Measurements from ENCODE around the gene LCLAT1.
A peak's percentile ranks its signal among the peaks of the same experiment; 100 is the strongest.

Gene LCLAT1

DNA sequence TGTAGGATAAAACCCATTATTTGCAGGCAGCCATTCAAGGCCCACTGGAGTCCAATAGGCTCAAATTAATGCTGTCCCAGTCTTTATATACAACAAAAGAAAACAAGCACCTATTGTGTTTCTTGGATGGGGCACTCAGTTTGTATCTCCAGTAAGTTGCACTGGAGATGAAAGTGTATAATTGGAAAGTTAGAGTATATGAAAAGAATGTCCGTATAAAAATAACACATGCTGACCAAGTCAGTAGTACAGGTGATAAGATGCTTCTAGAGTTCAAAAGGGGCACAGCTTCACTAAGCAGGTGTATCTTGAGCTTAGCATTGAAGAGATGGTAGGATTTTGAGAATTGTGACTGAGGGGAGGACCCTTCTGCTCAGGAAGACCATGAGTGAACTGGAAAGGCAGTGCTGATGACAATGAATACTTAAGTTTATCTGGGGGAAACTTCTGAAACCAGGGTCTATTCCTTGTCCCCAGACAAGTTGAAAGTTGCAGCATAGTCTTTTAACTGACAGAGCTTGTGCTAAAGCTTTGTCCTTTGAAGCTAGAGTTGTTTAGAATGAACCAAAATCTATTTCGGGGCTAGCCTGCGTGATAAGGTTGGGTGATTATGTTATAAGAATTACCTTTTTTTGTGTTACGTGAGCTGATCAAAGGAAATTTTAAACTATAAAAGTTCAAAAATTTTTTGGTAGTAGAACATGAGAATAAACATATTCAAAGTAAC, 15.2 kb downstream of the LCLAT1 start:
- TF ChIP-seq, protein P1, sequence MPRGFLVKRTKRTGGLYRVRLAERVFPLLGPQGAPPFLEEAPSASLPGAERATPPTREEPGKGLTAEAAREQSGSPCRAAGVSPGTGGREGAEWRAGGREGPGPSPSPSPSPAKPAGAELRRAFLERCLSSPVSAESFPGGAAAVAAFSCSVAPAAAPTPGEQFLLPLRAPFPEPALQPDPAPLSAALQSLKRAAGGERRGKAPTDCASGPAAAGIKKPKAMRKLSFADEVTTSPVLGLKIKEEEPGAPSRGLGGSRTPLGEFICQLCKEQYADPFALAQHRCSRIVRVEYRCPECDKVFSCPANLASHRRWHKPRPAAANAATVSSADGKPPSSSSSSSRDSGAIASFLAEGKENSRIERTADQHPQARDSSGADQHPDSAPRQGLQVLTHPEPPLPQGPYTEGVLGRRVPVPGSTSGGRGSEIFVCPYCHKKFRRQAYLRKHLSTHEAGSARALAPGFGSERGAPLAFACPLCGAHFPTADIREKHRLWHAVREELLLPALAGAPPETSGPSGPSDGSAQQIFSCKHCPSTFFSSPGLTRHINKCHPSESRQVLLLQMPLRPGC (tag by site-specific recombination; IDR thresholded peaks at IDR 0.05), result no peak
- no peak for TF ChIP-seq ZBTB21 (tag by site-specific recombination; IDR thresholded peaks at IDR 0.05)
- TF ChIP-seq HOXD13 (CRISPR knock-in tag; IDR thresholded peaks at IDR 0.05; ENCODE audit: borderline replicate concordance), result no peak
- TF ChIP-seq ZNF19 (tag by site-specific recombination; IDR thresholded peaks at IDR 0.05; ENCODE audit: low read depth), result no peak
- no peak for TF ChIP-seq ZNF558 (tag by site-specific recombination; IDR thresholded peaks at IDR 0.05)
- TF ChIP-seq ZNF274 (IDR thresholded peaks at IDR 0.05; ENCODE audit: low read length), result no peak
- TF ChIP-seq ZNF274 (tag by site-specific recombination; IDR thresholded peaks at IDR 0.05; ENCODE audit: borderline replicate concordance), result no peak
- TF ChIP-seq, protein P2, sequence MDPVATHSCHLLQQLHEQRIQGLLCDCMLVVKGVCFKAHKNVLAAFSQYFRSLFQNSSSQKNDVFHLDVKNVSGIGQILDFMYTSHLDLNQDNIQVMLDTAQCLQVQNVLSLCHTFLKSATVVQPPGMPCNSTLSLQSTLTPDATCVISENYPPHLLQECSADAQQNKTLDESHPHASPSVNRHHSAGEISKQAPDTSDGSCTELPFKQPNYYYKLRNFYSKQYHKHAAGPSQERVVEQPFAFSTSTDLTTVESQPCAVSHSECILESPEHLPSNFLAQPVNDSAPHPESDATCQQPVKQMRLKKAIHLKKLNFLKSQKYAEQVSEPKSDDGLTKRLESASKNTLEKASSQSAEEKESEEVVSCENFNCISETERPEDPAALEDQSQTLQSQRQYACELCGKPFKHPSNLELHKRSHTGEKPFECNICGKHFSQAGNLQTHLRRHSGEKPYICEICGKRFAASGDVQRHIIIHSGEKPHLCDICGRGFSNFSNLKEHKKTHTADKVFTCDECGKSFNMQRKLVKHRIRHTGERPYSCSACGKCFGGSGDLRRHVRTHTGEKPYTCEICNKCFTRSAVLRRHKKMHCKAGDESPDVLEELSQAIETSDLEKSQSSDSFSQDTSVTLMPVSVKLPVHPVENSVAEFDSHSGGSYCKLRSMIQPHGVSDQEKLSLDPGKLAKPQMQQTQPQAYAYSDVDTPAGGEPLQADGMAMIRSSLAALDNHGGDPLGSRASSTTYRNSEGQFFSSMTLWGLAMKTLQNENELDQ (tag by site-specific recombination; IDR thresholded peaks at IDR 0.05; ENCODE audit: low read depth), result no peak
- CTCF ChIA-PET, result interaction anchor here (0.5 kb wide), 1 partner anchor 253 kb away, joined by 3 read pairs; no protein-coding TSS in a partner anchor
- Histone ChIP-seq H3K4me1 (ENCODE audit: control insufficient read depth, insufficient read depth, low read length) (peaks cover 10% of the 10 kb centered on the region; the same call in 1 of the 2 replicates), H3K4me3 (ENCODE audit: low read depth, low read length) (no peak overlapping the region), H3K27ac (ENCODE audit: extremely low read depth, low read depth, low read length) (no peak overlapping the region), H3K9me3 (ENCODE audit: control insufficient read depth, insufficient read depth, low read depth, low read length) (no peaks in the 10 kb centered on the region), H3K36me3 (ENCODE audit: control insufficient read depth in 2 of 2, insufficient read depth in 1 of 2, low read length in 2 of 2) (no peaks in the 10 kb centered on the region)
- POLR2A ChIA-PET, result no interaction called here

DNA sequence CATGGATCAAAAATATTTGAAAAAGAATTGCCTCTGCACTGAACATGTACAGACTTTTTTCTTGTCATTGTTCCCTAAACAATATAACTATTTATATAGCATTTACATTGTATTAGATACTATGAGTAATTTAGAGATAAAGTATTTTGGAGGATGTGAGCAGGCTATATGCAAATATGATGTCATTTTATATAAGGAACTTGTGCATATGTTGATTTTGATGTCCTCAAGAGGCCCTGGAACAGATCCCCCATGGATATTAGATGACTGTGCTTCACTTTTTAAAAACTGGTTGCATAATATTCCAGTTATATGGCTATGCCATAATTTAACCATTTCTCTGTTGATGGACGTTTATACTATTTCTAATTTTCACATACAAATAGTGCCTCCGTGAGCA, 16.5 kb downstream of the LCLAT1 start:
- Histone ChIP-seq H3K27ac (ENCODE audit: extremely low read depth, low read depth, low read length) (no peak overlapping the region), H3K4me1 (ENCODE audit: control insufficient read depth, insufficient read depth, low read length) (peaks cover 10% of the 10 kb centered on the region; the same call in 1 of the 2 replicates), H3K9me3 (ENCODE audit: control insufficient read depth, insufficient read depth, low read depth, low read length) (no peaks in the 10 kb centered on the region), H3K36me3 (ENCODE audit: control insufficient read depth in 2 of 2, insufficient read depth in 1 of 2, low read length in 2 of 2) (no peaks in the 10 kb centered on the region), H3K4me3 (ENCODE audit: low read depth, low read length) (no peak overlapping the region)
- ChIA-PET POLR2A (no interaction called here), CTCF (no interaction called here)
- TF ChIP-seq SCRT2 (tag by site-specific recombination; IDR thresholded peaks at IDR 0.05), result no peak
- TF ChIP-seq, protein P3, sequence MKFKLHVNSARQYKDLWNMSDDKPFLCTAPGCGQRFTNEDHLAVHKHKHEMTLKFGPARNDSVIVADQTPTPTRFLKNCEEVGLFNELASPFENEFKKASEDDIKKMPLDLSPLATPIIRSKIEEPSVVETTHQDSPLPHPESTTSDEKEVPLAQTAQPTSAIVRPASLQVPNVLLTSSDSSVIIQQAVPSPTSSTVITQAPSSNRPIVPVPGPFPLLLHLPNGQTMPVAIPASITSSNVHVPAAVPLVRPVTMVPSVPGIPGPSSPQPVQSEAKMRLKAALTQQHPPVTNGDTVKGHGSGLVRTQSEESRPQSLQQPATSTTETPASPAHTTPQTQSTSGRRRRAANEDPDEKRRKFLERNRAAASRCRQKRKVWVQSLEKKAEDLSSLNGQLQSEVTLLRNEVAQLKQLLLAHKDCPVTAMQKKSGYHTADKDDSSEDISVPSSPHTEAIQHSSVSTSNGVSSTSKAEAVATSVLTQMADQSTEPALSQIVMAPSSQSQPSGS (tag by site-specific recombination; IDR thresholded peaks at IDR 0.05; ENCODE audit: low read depth), result peak; percentile 38; the same call in 1 of the 2 replicates
- TF ChIP-seq ZNF132 (tag by site-specific recombination; IDR thresholded peaks at IDR 0.05; ENCODE audit: borderline replicate concordance), result no peak
- TF ChIP-seq MZF1 (tag by site-specific recombination; IDR thresholded peaks at IDR 0.05; ENCODE audit: borderline replicate concordance), result 0 out of 2 replicates have a peak, but pooled peaks have one; percentile 22

DNA sequence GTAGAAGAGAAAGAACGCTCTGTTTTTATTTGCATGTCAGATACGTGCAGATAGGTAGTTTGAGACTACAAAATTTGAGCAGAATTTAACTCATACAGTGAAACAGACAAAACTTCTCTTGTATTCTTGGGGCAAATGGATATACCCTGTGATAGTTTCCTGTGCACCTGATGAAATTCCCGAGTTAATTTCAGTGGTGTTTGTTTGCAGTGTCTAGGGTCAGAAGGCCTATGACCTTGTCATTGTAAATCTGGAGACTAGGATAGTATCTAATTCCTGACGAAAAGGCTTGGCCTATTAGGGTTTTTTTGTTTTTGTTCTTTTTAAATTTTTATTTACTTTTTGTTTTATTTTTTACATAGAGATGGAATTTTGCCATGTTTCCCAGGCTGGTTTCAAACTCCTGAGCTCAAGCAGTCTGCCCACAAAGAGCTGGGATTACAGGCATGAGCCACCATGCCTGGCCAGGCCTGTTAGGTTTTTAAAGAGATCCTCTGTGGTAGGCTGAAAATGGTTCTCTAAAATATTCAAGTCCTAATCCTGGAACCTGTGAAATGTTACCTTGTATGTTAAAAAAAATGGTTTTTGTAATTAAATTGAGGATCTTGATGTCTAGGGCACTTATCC, 17.6 kb downstream of the LCLAT1 start:
- ChIA-PET POLR2A (no interaction called here), CTCF (no interaction called here)
- Histone ChIP-seq H3K4me3 (ENCODE audit: low read depth, low read length) (no peak overlapping the region), H3K36me3 (ENCODE audit: control insufficient read depth in 2 of 2, insufficient read depth in 1 of 2, low read length in 2 of 2) (no peaks in the 10 kb centered on the region; a peak in 1 of 3 replicates), H3K4me1 (ENCODE audit: control insufficient read depth, insufficient read depth, low read length) (peaks cover 10% of the 10 kb centered on the region; the same call in 1 of the 2 replicates), H3K9me3 (ENCODE audit: control insufficient read depth, insufficient read depth, low read depth, low read length) (no peaks in the 10 kb centered on the region), H3K27ac (ENCODE audit: extremely low read depth, low read depth, low read length) (no peak overlapping the region)
- TF ChIP-seq, protein P4, sequence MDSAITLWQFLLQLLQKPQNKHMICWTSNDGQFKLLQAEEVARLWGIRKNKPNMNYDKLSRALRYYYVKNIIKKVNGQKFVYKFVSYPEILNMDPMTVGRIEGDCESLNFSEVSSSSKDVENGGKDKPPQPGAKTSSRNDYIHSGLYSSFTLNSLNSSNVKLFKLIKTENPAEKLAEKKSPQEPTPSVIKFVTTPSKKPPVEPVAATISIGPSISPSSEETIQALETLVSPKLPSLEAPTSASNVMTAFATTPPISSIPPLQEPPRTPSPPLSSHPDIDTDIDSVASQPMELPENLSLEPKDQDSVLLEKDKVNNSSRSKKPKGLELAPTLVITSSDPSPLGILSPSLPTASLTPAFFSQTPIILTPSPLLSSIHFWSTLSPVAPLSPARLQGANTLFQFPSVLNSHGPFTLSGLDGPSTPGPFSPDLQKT (IDR thresholded peaks at IDR 0.05; ENCODE audit: borderline replicate concordance, low read depth, low read length), result no peak
- no peak for TF ChIP-seq ZNF514 (tag by site-specific recombination; IDR thresholded peaks at IDR 0.05)
- TF ChIP-seq, protein P5, sequence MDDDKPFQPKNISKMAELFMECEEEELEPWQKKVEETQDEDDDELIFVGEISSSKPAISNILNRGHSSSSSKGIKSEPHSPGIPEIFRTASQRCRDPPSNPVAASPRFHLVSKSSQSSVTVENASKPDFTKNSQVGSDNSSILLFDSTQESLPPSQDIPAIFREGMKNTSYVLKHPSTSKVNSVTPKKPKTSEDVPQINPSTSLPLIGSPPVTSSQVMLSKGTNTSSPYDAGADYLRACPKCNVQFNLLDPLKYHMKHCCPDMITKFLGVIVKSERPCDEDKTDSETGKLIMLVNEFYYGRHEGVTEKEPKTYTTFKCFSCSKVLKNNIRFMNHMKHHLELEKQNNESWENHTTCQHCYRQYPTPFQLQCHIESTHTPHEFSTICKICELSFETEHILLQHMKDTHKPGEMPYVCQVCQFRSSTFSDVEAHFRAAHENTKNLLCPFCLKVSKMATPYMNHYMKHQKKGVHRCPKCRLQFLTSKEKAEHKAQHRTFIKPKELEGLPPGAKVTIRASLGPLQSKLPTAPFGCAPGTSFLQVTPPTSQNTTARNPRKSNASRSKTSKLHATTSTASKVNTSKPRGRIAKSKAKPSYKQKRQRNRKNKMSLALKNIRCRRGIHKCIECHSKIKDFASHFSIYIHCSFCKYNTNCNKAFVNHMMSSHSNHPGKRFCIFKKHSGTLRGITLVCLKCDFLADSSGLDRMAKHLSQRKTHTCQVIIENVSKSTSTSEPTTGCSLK (tag by site-specific recombination; IDR thresholded peaks at IDR 0.05), result no peak
- TF ChIP-seq, protein P6, sequence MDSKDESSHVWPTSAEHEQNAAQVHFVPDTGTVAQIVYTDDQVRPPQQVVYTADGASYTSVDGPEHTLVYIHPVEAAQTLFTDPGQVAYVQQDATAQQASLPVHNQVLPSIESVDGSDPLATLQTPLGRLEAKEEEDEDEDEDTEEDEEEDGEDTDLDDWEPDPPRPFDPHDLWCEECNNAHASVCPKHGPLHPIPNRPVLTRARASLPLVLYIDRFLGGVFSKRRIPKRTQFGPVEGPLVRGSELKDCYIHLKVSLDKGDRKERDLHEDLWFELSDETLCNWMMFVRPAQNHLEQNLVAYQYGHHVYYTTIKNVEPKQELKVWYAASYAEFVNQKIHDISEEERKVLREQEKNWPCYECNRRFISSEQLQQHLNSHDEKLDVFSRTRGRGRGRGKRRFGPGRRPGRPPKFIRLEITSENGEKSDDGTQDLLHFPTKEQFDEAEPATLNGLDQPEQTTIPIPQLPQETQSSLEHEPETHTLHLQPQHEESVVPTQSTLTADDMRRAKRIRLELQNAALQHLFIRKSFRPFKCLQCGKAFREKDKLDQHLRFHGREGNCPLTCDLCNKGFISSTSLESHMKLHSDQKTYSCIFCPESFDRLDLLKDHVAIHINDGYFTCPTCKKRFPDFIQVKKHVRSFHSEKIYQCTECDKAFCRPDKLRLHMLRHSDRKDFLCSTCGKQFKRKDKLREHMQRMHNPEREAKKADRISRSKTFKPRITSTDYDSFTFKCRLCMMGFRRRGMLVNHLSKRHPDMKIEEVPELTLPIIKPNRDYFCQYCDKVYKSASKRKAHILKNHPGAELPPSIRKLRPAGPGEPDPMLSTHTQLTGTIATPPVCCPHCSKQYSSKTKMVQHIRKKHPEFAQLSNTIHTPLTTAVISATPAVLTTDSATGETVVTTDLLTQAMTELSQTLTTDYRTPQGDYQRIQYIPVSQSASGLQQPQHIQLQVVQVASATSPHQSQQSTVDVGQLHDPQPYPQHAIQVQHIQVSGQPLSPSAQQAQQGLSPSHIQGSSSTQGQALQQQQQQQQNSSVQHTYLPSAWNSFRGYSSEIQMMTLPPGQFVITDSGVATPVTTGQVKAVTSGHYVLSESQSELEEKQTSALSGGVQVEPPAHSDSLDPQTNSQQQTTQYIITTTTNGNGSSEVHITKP (tag by site-specific recombination; IDR thresholded peaks at IDR 0.05), result no peak

All from HEK293 (cell line).